ENCODE data around the gene CDCA5. TPM values are rescaled to one million over a fixed set of nuclear protein-coding genes. Genes with fewer than 3 reads are reported as not detected.

CDCA5 gene
- total and polyA plus RNA-seq, 2 donors from 2014 or later, result 0.43 to 1.4 TPM

DNA sequence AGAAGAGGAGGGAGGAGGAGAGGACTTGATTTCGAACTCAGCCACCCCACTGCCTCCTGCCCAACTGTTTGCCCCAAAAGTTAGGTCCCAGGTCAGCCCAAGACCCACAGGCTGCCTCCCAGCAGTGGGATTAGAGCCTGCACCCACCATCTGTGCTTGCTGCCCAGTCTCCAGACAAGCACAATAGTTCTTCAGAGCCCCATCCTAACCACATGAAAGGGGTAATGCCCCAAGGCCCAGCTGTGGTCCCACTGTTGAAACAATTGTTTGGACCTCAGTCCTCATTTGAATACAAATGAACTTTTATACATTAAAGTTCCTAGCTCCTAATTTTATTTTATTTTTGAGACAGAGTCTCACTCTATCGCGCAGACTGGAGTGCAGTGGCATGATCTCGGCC, 6.8 kb upstream of the CDCA5 start:
- no peak for FAIRE-seq

DNA sequence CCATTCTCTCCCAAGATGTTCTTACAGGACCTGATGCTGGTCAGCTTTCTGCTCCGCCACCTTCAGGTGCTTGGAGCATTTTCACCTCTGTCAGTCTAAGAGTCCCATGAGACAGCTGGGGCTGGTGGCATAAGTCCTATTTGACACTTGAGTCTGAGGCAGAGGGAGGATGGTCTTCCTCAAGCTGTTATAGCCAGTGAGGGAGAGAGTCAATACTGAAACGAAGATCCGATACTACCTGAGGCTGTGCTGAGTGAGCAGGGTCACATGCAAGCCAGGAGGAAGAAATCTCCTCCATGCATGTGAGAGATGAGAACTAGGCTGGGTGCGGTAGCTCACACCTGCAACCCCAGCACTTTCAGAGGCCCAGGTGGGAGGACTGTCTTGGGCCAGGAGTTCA, 5.8 kb upstream of the CDCA5 start:
- peaks cover 0 to 11% (median 4%) of the 10 kb centered on the region in 3 donors for H3K4me1 ChIP-seq (ENCODE audit: control insufficient read depth in 2 of 3, insufficient read depth in 2 of 3, low read depth in 1 of 3, low read length in 3 of 3)
- TF ChIP-seq, protein P1, sequence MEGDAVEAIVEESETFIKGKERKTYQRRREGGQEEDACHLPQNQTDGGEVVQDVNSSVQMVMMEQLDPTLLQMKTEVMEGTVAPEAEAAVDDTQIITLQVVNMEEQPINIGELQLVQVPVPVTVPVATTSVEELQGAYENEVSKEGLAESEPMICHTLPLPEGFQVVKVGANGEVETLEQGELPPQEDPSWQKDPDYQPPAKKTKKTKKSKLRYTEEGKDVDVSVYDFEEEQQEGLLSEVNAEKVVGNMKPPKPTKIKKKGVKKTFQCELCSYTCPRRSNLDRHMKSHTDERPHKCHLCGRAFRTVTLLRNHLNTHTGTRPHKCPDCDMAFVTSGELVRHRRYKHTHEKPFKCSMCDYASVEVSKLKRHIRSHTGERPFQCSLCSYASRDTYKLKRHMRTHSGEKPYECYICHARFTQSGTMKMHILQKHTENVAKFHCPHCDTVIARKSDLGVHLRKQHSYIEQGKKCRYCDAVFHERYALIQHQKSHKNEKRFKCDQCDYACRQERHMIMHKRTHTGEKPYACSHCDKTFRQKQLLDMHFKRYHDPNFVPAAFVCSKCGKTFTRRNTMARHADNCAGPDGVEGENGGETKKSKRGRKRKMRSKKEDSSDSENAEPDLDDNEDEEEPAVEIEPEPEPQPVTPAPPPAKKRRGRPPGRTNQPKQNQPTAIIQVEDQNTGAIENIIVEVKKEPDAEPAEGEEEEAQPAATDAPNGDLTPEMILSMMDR (IDR thresholded peaks at IDR 0.05; ENCODE audit: borderline replicate concordance, extremely low read depth, insufficient read depth), result no peak
- H3K36me3 ChIP-seq (ENCODE audit: control insufficient read depth in 2 of 3, insufficient read depth in 3 of 3, low read length in 3 of 3), result peaks cover 8 to 31% (median 12%) of the 10 kb centered on the region in 3 donors
- no peak for DNase-seq
- no peak overlapping the region for H3K9ac ChIP-seq (ENCODE audit: low read length in 3 of 3)
- H3K27me3 ChIP-seq (ENCODE audit: control insufficient read depth, insufficient read depth, low read length), result no peaks in the 10 kb centered on the region
- H3K4me3 ChIP-seq (ENCODE audit: low read length in 3 of 3), result no peak overlapping the region
- intact Hi-C loops (cut with DNase I), result no loop called here
- H3K9me3 ChIP-seq (ENCODE audit: control insufficient read depth in 2 of 3, insufficient read depth in 1 of 3, low read length in 3 of 3), result no peaks in the 10 kb centered on the region
- no peak for FAIRE-seq
- H3K27ac ChIP-seq (ENCODE audit: low read depth in 2 of 2, low read length in 2 of 2), result no peak overlapping the region

More for the DNA sequence above, 6.8 kb upstream of the CDCA5 start:
- Histone ChIP-seq H3K9ac (ENCODE audit: low read length in 3 of 3) (no peak overlapping the region), H3K9me3 (ENCODE audit: control insufficient read depth in 2 of 3, insufficient read depth in 1 of 3, low read length in 3 of 3) (no peaks in the 10 kb centered on the region), H3K36me3 (ENCODE audit: control insufficient read depth in 2 of 3, insufficient read depth in 3 of 3, low read length in 3 of 3) (peaks cover 4 to 28% (median 9%) of the 10 kb centered on the region in 3 donors), H3K4me1 (ENCODE audit: control insufficient read depth in 2 of 3, insufficient read depth in 2 of 3, low read depth in 1 of 3, low read length in 3 of 3) (peaks cover 0 to 4% (median 0%) of the 10 kb centered on the region in 3 donors), H3K4me3 (ENCODE audit: low read length in 3 of 3) (no peak overlapping the region), H3K27ac (ENCODE audit: low read depth in 2 of 2, low read length in 2 of 2) (no peak overlapping the region), H3K27me3 (ENCODE audit: control insufficient read depth, insufficient read depth, low read length) (no peaks in the 10 kb centered on the region)
- intact Hi-C loops (cut with DNase I), result no loop called here
- DNase-seq, result no peak
- TF ChIP-seq, protein P1 (IDR thresholded peaks at IDR 0.05; ENCODE audit: borderline replicate concordance, extremely low read depth, insufficient read depth), result no peak

DNA sequence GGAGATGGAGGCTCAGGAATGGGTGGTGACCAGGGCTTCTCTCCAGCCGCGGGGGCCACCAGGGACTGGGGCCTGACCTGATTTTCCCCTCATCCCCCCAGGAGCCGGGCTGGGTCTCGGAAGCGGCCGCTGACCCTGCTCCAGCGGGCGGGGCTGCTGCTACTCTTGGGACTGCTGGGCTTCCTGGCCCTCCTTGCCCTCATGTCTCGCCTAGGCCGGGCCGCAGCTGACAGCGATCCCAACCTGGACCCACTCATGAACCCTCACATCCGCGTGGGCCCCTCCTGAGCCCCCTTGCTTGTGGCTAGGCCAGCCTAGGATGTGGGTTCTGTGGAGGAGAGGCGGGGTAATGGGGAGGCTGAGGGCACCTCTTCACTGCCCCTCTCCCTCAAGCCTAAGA, 4.0 kb upstream of the CDCA5 start:
- Histone ChIP-seq H3K36me3 (ENCODE audit: control insufficient read depth in 2 of 3, insufficient read depth in 3 of 3, low read length in 3 of 3) (peaks cover 8 to 31% (median 12%) of the 10 kb centered on the region in 3 donors), H3K27me3 (ENCODE audit: control insufficient read depth, insufficient read depth, low read length) (no peaks in the 10 kb centered on the region), H3K9ac (ENCODE audit: low read length in 3 of 3) (no peak overlapping the region), H3K9me3 (ENCODE audit: control insufficient read depth in 2 of 3, insufficient read depth in 1 of 3, low read length in 3 of 3) (no peaks in the 10 kb centered on the region), H3K4me1 (ENCODE audit: control insufficient read depth in 2 of 3, insufficient read depth in 2 of 3, low read depth in 1 of 3, low read length in 3 of 3) (peaks cover 0 to 18% (median 9%) of the 10 kb centered on the region in 3 donors), H3K4me3 (ENCODE audit: low read length in 3 of 3) (no peak overlapping the region), H3K27ac (ENCODE audit: low read depth in 2 of 2, low read length in 2 of 2) (no peak overlapping the region)
- TF ChIP-seq, protein P1 (IDR thresholded peaks at IDR 0.05; ENCODE audit: borderline replicate concordance, extremely low read depth, insufficient read depth), result no peak
- intact Hi-C loops (cut with DNase I), result no loop called here
- no peak for FAIRE-seq
- DNase-seq, result no peak

DNA sequence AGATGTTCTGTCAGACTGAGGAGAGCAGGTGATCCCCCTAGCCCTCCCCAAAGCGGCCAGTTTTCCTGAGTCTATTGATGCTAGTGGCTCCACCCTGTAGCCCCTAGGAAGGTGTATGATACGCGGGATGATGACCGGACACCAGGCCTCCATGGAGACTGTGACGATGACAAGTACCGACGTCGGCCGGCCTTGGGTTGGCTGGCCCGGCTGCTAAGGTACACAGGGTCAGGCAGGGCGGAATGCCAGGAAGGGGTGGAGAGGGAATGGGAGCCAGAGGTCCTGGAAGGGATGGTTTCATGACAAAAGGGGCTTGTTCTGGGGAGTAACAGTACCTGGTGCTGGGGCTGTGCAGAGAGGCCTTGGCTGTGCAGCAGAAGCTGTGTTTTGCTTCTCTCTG, 3.4 kb upstream of the CDCA5 start:
- TF ChIP-seq, protein P1 (IDR thresholded peaks at IDR 0.05; ENCODE audit: borderline replicate concordance, extremely low read depth, insufficient read depth), result no peak
- DNase-seq (no peak), FAIRE-seq (no peak)
- Histone ChIP-seq H3K9me3 (ENCODE audit: control insufficient read depth in 2 of 3, insufficient read depth in 1 of 3, low read length in 3 of 3) (no peaks in the 10 kb centered on the region), H3K27ac (ENCODE audit: low read depth in 2 of 2, low read length in 2 of 2) (no peak overlapping the region), H3K27me3 (ENCODE audit: control insufficient read depth, insufficient read depth, low read length) (no peaks in the 10 kb centered on the region), H3K9ac (ENCODE audit: low read length in 3 of 3) (no peak overlapping the region), H3K4me3 (ENCODE audit: low read length in 3 of 3) (no peak overlapping the region), H3K4me1 (ENCODE audit: control insufficient read depth in 2 of 3, insufficient read depth in 2 of 3, low read depth in 1 of 3, low read length in 3 of 3) (peaks cover 0 to 18% (median 9%) of the 10 kb centered on the region in 3 donors), H3K36me3 (ENCODE audit: control insufficient read depth in 2 of 3, insufficient read depth in 3 of 3, low read length in 3 of 3) (peaks cover 8 to 31% (median 12%) of the 10 kb centered on the region in 3 donors)
- intact Hi-C loops (cut with DNase I), result no loop called here
